HCT116 (cell line): Measurements from ENCODE around the gene CHERP.

Experiments
- CEBPB ChIP-seq: IDR thresholded peaks from 2 replicates; pipeline ENCODE4 v1.6.1; 2012; ENCODE audit warnings: low read depth
- EZH2 ChIP-seq: fragments of 200-600 bp; sonication (generic); IDR thresholded peaks from 2 replicates; pipeline ENCODE4 v1.6.1; 2017; ENCODE audit warnings: antibody characterized with exemption, mixed run types
- JUND ChIP-seq: IDR thresholded peaks from 2 replicates; pipeline ENCODE4 v1.6.1; 2012
- SP1 ChIP-seq: IDR thresholded peaks from 2 replicates; pipeline ENCODE4 v1.6.1; 2012; ENCODE audit warnings: low read depth

DNA sequence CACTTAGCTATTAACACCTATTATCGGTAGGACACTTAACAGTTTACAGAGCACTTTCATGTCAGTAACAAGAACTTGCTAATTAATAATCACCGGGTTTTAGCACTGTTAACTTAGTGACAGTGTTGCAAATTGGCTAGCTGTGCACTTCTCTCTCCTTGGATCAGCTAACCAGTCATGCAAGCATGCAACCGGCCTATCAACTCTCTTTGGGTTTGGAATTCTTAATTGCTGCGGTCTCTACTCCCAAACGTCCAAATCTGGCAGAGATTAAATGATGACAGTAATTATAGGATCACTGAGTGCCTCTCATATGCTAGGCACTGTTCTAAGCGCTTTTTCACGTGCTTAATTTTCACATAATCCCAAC lies 71.7 kb downstream of the CHERP start:
- TF ChIP-seq EZH2 (no peak), JUND (no peak), SP1 (no peak), CEBPB (no peak)
